Endodermal cell (in vitro differentiated cells): Measurements from ENCODE around the gene GRID1. TPM values are rescaled to one million over a fixed set of nuclear protein-coding genes. Genes with fewer than 3 reads are reported as not detected.

Experiments used
- DNase-seq: peaks from one replicate; pipeline ENCODE4 v3.0.0-alpha.2; 2017
- H3K27ac ChIP-seq: 2 replicates; pipeline ENCODE4 v1.5.1; 2013; ENCODE audit warnings: mild to moderate bottlenecking, low read depth, low read length, moderate library complexity
- H3K27me3 ChIP-seq: 2 replicates; pipeline ENCODE4 v1.6.1; 2013; ENCODE audit warnings: mild to moderate bottlenecking, low read length, moderate library complexity; ENCODE audit not compliant: insufficient read depth, control insufficient read depth, poor library complexity, severe bottlenecking
- H3K36me3 ChIP-seq: 2 replicates; pipeline ENCODE4 v1.7.0; 2013; ENCODE audit warnings: mild to moderate bottlenecking, low read length, moderate library complexity; ENCODE audit not compliant: control insufficient read depth, insufficient read depth
- H3K4me1 ChIP-seq: one replicate; pipeline ENCODE4 v1.7.0; 2013; ENCODE audit warnings: low read length; ENCODE audit not compliant: control insufficient read depth, insufficient read depth
- H3K4me3 ChIP-seq: 2 replicates; pipeline ENCODE4 v1.5.1; 2013; ENCODE audit warnings: mild to moderate bottlenecking, low read length, moderate library complexity
- H3K9ac ChIP-seq: 2 replicates; pipeline ENCODE4 v1.6.1; 2013; ENCODE audit warnings: mild to moderate bottlenecking, low read length, moderate library complexity; ENCODE audit not compliant: poor library complexity, severe bottlenecking; ENCODE audit errors: extremely low read depth
- H3K9me3 ChIP-seq: 2 replicates; pipeline ENCODE4 v1.6.1; 2013; ENCODE audit warnings: mild to moderate bottlenecking, low read length, moderate library complexity; ENCODE audit not compliant: control insufficient read depth
- H3K27ac Mint-ChIP-seq: 2 replicates; pipeline ENCODE4 v1.8.0; 2020; ENCODE audit warnings: mixed read lengths
- H3K27me3 Mint-ChIP-seq: 2 replicates; pipeline ENCODE4 v1.8.0; 2021; ENCODE audit warnings: mild to moderate bottlenecking, mixed read lengths; ENCODE audit not compliant: insufficient read depth
- H3K36me3 Mint-ChIP-seq: 2 replicates; pipeline ENCODE4 v1.8.0; 2020; ENCODE audit warnings: low read depth, mixed read lengths
- H3K4me1 Mint-ChIP-seq: 2 replicates; pipeline ENCODE4 v1.8.0; 2020; ENCODE audit warnings: mixed read lengths
- H3K4me3 Mint-ChIP-seq: 2 replicates; pipeline ENCODE4 v1.8.0; 2020; ENCODE audit warnings: mild to moderate bottlenecking, moderate library complexity, mixed read lengths
- H3K9me3 Mint-ChIP-seq: 2 replicates; pipeline ENCODE4 v1.8.0; 2020; ENCODE audit warnings: mild to moderate bottlenecking, mixed read lengths
- WGBS, 2 experiments: methylation state at CpG; one replicate each; pipeline versions ENCODE4 v1.1.5 to v1.1.7; 2013; ENCODE audit warnings: missing lambda C conversion rate in 2 of 2, mixed read lengths in 1 of 2; ENCODE audit not compliant: insufficient coverage in 1 of 2, insufficient read length in 1 of 2; 5-methylcytosine and 5-hydroxymethylcytosine counted together
- total RNA-seq, 2 donors: library from RNA; stranded (reverse); fragmentation: NEBNext Ultra II Directional in 1 of 2; extraction: Animal tissue kit (Norgen Biotek cat#: 25700) in 1 of 2; gene quantifications; 2 replicates in 1 of 2; 3 replicates in 1 of 2; pipeline ENCODE4 v1.2.1, GENCODE V29; 2021
- TF ChIP-seq, protein P1 (sequence below): fragments of 200-600 bp; sonication (generic); conservative IDR thresholded peaks from 2 replicates; pipeline ENCODE4 v1.5.0; 2021; ENCODE audit warnings: antibody characterized with exemption, mild to moderate bottlenecking

The GRID1 gene
- total RNA-seq, 2 donors from 2014 or later = 0.13 to 0.53 TPM

DNA sequence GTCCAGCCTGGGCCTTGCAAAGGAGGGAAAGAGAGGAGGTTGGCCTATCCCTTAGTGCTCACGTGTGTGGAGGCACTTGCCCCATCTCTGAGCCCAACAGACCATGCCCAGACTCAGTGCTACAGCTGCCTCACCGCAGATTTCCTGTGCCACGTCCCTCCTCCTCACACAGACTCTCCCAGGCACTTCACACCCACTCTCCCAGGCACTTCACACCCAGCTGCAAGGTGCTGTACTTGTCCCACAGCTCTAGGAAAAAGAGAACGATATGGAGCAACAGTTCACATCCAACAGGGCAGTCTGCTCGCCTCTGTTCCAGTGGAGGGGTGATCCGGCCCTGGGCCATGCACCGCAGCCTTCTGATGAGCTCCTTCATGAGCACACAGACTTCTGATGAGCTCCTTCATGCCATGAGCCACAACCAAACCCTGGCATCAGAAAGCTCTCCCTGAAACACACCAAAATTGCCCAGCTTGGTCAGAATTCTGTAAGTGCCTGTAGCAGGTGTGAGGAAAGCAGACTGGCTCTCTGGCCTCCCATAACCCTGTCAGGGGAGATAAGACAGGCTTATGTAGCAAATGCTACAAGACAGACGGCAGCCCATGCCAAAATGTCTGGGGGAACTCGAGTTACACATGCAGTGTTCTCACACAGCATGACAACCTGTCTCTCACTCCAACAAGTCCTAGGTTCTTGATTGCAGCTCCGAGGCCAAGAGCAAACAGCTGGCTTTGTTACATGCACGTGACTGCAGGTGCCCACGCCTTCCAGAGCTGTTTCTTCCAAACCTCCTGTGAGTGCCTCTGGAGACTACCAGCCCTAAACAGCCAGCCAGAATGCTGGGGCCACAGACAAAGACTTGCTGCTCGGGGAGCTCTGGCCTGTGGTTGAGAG, 348.5 kb downstream of the GRID1 start:
- no peaks in the 10 kb centered on the region for H3K9me3 ChIP-seq
- no peak overlapping the region for H3K27ac ChIP-seq
- Mint-ChIP-seq H3K36me3 (no peaks in the 10 kb centered on the region), H3K27me3 (peaks cover 11% of the 10 kb centered on the region), H3K9me3 (no peaks in the 10 kb centered on the region), H3K4me3 (no peak overlapping the region), H3K27ac (no peak overlapping the region), H3K4me1 (peaks cover 29% of the 10 kb centered on the region)
- H3K4me1 ChIP-seq = peaks cover 14% of the 10 kb centered on the region
- TF ChIP-seq, protein P1, sequence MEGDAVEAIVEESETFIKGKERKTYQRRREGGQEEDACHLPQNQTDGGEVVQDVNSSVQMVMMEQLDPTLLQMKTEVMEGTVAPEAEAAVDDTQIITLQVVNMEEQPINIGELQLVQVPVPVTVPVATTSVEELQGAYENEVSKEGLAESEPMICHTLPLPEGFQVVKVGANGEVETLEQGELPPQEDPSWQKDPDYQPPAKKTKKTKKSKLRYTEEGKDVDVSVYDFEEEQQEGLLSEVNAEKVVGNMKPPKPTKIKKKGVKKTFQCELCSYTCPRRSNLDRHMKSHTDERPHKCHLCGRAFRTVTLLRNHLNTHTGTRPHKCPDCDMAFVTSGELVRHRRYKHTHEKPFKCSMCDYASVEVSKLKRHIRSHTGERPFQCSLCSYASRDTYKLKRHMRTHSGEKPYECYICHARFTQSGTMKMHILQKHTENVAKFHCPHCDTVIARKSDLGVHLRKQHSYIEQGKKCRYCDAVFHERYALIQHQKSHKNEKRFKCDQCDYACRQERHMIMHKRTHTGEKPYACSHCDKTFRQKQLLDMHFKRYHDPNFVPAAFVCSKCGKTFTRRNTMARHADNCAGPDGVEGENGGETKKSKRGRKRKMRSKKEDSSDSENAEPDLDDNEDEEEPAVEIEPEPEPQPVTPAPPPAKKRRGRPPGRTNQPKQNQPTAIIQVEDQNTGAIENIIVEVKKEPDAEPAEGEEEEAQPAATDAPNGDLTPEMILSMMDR = no peak
- no peaks in the 10 kb centered on the region for H3K27me3 ChIP-seq
- H3K9ac ChIP-seq = no peak overlapping the region
- no peaks in the 10 kb centered on the region for H3K36me3 ChIP-seq
- DNase-seq = no peak
- H3K4me3 ChIP-seq = no peak overlapping the region
- WGBS, 2 experiments = 79 to 85% methylated on average over 6 to 13 of the region's 13 CpGs

DNA sequence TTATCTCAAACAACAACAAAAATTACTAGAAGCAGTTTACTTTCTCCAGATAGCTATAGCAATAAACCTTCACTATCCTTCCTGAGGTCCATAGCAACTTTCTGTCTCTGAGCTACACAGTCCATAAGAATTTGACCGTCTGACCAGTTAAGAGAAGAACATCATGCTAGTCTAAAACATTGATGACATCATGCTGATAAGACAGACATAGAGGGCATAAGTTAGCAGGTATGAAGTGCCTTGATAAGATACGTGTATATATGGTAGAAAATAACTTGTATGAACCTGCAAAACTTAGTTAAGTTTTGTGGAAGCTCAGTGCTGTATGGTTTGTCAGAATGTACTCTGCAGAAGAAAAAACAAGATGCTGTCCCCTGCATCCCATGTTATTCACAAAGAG, 353.0 kb downstream of the GRID1 start:
- DNase-seq = no peak
- Histone ChIP-seq H3K36me3 (no peaks in the 10 kb centered on the region), H3K9me3 (no peaks in the 10 kb centered on the region), H3K27ac (no peak overlapping the region), H3K4me1 (no peaks in the 10 kb centered on the region), H3K4me3 (no peak overlapping the region), H3K9ac (no peak overlapping the region), H3K27me3 (no peaks in the 10 kb centered on the region)
- no peak overlapping the region for H3K27ac Mint-ChIP-seq
- 92 to 95% methylated on average over 2 of the region's 2 CpGs for whole genome bisulfite sequencing, 2 experiments
- H3K4me1 Mint-ChIP-seq = peaks cover 9% of the 10 kb centered on the region
- TF ChIP-seq, protein P1 = no peak
- no peaks in the 10 kb centered on the region for H3K9me3 Mint-ChIP-seq
- H3K27me3 Mint-ChIP-seq = peaks cover 11% of the 10 kb centered on the region
- H3K36me3 Mint-ChIP-seq = no peaks in the 10 kb centered on the region
- H3K4me3 Mint-ChIP-seq = no peak overlapping the region

DNA sequence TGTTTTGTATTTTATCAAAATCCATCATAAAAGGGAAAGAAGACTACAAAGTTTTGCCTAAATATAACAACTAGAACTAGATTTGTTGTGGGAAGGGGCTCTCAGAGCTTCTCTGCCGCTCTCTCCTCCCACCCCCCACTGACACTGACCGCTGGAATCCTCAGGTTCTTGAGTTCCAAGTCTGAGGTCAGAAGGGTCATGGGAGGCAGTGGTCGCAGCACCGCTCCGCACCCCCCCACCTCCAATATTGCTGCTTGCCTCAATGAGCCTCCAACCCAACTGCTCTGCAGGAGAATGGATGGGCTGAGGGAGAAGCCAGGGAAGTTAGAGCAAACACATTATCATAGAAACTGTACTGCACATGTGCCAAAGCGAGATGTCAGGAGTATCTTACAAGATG, 359.4 kb downstream of the GRID1 start:
- no peak for DNase-seq
- Histone ChIP-seq H3K9me3 (no peaks in the 10 kb centered on the region), H3K36me3 (no peaks in the 10 kb centered on the region), H3K27me3 (no peaks in the 10 kb centered on the region), H3K27ac (no peak overlapping the region), H3K9ac (no peak overlapping the region), H3K4me1 (no peaks in the 10 kb centered on the region), H3K4me3 (no peak overlapping the region)
- Mint-ChIP-seq H3K27ac (no peak overlapping the region), H3K9me3 (no peaks in the 10 kb centered on the region), H3K4me1 (no peaks in the 10 kb centered on the region), H3K36me3 (no peaks in the 10 kb centered on the region), H3K27me3 (peaks cover 2% of the 10 kb centered on the region), H3K4me3 (no peak overlapping the region)
- TF ChIP-seq, protein P1 = no peak
- 40 to 64% methylated on average over 1 to 6 of the region's 6 CpGs for WGBS, 2 experiments
